Neural cell (in vitro differentiated cells): ENCODE results near the gene YWHAH.

ENCODE experiments used
- CTCF ChIP-seq: fragments of 450-650 bp; IDR thresholded peaks from 2 replicates; pipeline ENCODE4 v1.5.1; 2014; ENCODE audit warnings: antibody characterized with exemption, mild to moderate bottlenecking, moderate library complexity; ENCODE audit not compliant: poor library complexity, severe bottlenecking
- EP300 ChIP-seq: fragments of 450-650 bp; conservative IDR thresholded peaks from 2 replicates; pipeline ENCODE4 v1.6.1; 2014; ENCODE audit warnings: antibody characterized with exemption, mild to moderate bottlenecking, moderate library complexity; ENCODE audit not compliant: poor library complexity, severe bottlenecking
- EZH2 ChIP-seq: fragments of 200-600, 300-800 bp; shearing (Covaris generic), sonication (generic); IDR thresholded peaks from 2 replicates; pipeline ENCODE4 v1.6.1; 2014; ENCODE audit warnings: antibody characterized with exemption, low read length, borderline replicate concordance, mild to moderate bottlenecking; ENCODE audit not compliant: insufficient read depth, poor library complexity, severe bottlenecking
- MXI1 ChIP-seq: fragments of 450-650 bp; conservative IDR thresholded peaks from 2 replicates; pipeline ENCODE4 v1.6.1; 2014; ENCODE audit warnings: antibody characterized with exemption, mild to moderate bottlenecking; ENCODE audit not compliant: poor library complexity, severe bottlenecking
- POLR2AphosphoS5 ChIP-seq: IDR thresholded peaks from 2 replicates; pipeline ENCODE4 v1.6.1; 2012
- RAD21 ChIP-seq: fragments of 450-650 bp; conservative IDR thresholded peaks from 2 replicates; pipeline ENCODE4 v1.6.1; 2014; ENCODE audit warnings: antibody characterized with exemption, mild to moderate bottlenecking, moderate library complexity
- TF ChIP-seq, protein P1 (sequence below): IDR thresholded peaks from 2 replicates; pipeline ENCODE4 v1.6.1; 2012; ENCODE audit warnings: borderline replicate concordance

- TF ChIP-seq CTCF: no peak
- no peak for TF ChIP-seq EZH2
- no peak for TF ChIP-seq POLR2AphosphoS5
- TF ChIP-seq EP300: no peak
- TF ChIP-seq, protein P1, sequence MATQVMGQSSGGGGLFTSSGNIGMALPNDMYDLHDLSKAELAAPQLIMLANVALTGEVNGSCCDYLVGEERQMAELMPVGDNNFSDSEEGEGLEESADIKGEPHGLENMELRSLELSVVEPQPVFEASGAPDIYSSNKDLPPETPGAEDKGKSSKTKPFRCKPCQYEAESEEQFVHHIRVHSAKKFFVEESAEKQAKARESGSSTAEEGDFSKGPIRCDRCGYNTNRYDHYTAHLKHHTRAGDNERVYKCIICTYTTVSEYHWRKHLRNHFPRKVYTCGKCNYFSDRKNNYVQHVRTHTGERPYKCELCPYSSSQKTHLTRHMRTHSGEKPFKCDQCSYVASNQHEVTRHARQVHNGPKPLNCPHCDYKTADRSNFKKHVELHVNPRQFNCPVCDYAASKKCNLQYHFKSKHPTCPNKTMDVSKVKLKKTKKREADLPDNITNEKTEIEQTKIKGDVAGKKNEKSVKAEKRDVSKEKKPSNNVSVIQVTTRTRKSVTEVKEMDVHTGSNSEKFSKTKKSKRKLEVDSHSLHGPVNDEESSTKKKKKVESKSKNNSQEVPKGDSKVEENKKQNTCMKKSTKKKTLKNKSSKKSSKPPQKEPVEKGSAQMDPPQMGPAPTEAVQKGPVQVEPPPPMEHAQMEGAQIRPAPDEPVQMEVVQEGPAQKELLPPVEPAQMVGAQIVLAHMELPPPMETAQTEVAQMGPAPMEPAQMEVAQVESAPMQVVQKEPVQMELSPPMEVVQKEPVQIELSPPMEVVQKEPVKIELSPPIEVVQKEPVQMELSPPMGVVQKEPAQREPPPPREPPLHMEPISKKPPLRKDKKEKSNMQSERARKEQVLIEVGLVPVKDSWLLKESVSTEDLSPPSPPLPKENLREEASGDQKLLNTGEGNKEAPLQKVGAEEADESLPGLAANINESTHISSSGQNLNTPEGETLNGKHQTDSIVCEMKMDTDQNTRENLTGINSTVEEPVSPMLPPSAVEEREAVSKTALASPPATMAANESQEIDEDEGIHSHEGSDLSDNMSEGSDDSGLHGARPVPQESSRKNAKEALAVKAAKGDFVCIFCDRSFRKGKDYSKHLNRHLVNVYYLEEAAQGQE: no peak
- TF ChIP-seq MXI1: no peak
- no peak for TF ChIP-seq RAD21
Measured at GRCh38 chr22:31923747-31924146, 20.6 kb upstream of the YWHAH start.
